HAP-1 (cell line): ENCODE results near the gene NID1.

Experiments used
- DNase-seq, 2 experiments: peaks; one replicate each; pipeline ENCODE4 v3.0.0-alpha.2; 2016 to 2020; ENCODE audit warnings: low spot score in 2 of 2
- H3K27me3 ChIP-seq: fragments of 250-450 bp; sonication (Bioruptor Pico); 2 replicates; pipeline ENCODE4 v1.5.1; 2020; ENCODE audit warnings: low read depth, mild to moderate bottlenecking, moderate library complexity
- H3K36me3 ChIP-seq: fragments of 250-450 bp; sonication (Bioruptor Pico); replicated peaks from 2 replicates; pipeline ENCODE4 v1.5.1; 2020; ENCODE audit warnings: mild to moderate bottlenecking
- H3K4me1 ChIP-seq: fragments of 250-450 bp; sonication (Bioruptor Pico); 2 replicates; pipeline ENCODE4 v1.5.1; 2020; ENCODE audit warnings: mild to moderate bottlenecking
- H3K4me3 ChIP-seq: fragments of 250-450 bp; sonication (Bioruptor Pico); 2 replicates; pipeline ENCODE4 v1.5.1; 2020; ENCODE audit warnings: mild to moderate bottlenecking, moderate library complexity
- H3K9me3 ChIP-seq: fragments of 250-450 bp; sonication (Bioruptor Pico); 2 replicates; pipeline ENCODE4 v1.5.1; 2020; ENCODE audit warnings: mild to moderate bottlenecking, moderate library complexity
- in situ Hi-C: fragments of 300-500 bp; cut with MboI; formaldehyde crosslinking; loops from 3 replicates; pipeline ENCODE4 v1.14.3; 2020; ENCODE audit warnings: low sequenced_read_pairs, inconsistent platforms, mixed read lengths

The NID1 gene, protein sequence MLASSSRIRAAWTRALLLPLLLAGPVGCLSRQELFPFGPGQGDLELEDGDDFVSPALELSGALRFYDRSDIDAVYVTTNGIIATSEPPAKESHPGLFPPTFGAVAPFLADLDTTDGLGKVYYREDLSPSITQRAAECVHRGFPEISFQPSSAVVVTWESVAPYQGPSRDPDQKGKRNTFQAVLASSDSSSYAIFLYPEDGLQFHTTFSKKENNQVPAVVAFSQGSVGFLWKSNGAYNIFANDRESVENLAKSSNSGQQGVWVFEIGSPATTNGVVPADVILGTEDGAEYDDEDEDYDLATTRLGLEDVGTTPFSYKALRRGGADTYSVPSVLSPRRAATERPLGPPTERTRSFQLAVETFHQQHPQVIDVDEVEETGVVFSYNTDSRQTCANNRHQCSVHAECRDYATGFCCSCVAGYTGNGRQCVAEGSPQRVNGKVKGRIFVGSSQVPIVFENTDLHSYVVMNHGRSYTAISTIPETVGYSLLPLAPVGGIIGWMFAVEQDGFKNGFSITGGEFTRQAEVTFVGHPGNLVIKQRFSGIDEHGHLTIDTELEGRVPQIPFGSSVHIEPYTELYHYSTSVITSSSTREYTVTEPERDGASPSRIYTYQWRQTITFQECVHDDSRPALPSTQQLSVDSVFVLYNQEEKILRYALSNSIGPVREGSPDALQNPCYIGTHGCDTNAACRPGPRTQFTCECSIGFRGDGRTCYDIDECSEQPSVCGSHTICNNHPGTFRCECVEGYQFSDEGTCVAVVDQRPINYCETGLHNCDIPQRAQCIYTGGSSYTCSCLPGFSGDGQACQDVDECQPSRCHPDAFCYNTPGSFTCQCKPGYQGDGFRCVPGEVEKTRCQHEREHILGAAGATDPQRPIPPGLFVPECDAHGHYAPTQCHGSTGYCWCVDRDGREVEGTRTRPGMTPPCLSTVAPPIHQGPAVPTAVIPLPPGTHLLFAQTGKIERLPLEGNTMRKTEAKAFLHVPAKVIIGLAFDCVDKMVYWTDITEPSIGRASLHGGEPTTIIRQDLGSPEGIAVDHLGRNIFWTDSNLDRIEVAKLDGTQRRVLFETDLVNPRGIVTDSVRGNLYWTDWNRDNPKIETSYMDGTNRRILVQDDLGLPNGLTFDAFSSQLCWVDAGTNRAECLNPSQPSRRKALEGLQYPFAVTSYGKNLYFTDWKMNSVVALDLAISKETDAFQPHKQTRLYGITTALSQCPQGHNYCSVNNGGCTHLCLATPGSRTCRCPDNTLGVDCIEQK

DNA sequence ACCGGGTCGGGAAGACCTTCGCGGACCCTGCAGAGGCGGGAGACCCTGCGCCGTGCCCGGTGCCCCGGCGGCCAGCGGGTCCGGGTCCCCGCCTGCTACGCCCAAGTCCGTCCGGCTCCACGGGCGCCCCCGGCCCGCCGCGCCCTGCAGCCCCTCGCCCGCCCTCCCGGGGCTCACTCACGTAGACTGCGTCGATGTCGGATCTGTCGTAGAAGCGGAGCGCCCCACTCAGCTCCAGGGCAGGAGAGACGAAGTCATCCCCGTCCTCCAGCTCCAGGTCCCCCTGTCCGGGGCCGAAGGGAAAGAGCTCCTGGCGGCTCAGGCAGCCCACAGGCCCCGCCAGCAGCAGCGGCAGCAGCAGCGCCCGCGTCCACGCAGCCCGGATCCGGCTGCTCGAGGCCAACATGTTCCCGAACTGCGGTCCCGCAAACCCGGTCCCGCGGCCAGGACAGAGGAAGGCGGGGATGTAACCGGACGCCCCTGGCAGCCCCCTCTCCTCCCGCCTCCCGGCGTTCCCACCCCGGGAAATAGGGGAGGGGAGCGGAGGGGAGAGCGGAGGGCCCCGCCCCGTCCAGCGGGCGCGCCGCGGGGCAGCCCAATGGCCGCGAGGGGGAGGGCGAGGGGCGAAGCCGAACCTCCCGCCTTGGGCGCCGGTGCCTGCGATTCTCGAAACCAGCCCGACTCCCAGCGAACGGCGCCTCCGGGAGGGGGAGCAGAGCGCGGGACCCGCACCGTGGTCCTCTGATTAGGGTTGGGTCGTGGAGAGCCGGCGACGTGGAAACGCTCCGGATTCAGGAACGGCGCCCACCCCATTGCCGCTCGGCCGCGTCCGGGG lies at the start of gene NID1:
TSS of gene NID1 (minus strand) at position 417 of the 835 bp plus-strand sequence. CDS start at position 406, 11 bp downstream.
- Histone ChIP-seq H3K4me1 (no peaks in the 10 kb centered on the region; the same call in 1 of the 2 replicates), H3K27me3 (no peaks in the 10 kb centered on the region), H3K9me3 (no peaks in the 10 kb centered on the region), H3K4me3 (peak within 1 kb of the TSS; percentile 85), H3K36me3 (no peaks in the 10 kb centered on the region)
- DNase-seq = peak; percentile 84 to 89
- in situ Hi-C loops = no loop called here

DNA sequence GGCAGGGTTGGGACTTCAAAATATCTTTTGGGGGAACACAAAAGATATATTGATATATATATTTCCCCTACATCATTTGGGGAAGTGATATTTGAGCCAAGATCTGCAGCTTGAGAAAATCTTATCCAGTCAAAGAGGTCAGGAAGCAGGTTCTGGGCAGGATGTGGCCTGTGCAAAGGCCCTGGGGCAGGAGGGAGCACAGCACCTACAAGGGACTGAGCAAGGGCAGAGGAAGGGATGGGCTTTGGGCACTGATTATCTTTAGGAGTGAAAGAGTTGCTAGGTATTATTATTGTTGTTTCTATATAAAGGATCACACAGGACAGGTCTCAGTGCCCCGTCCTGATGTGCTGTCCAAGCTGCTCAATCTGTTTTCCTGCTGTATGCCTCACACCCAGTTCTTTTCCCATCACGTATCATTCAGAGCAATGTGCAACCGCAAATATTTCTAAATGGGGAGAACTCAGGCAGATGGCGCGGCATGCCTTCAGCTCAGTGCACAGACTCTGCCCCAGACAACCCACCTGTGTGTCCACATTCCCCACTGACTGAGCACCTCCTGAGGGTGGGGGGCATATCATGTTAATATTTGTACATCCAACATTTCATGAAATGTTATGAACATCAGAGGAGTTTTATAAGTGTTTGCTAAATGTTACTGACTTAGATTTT lies 49.3 kb upstream of the NID1 start:
- H3K27me3 ChIP-seq = no peaks in the 10 kb centered on the region
- in situ Hi-C loops = loop anchor here (5.0 to 25.0 kb wide), 2 partner anchors 378 to 748 kb away; no protein-coding TSS in a partner anchor
- H3K4me3 ChIP-seq = no peak overlapping the region
- no peaks in the 10 kb centered on the region for H3K4me1 ChIP-seq
- no peak for DNase-seq
- no peaks in the 10 kb centered on the region for H3K9me3 ChIP-seq
- no peaks in the 10 kb centered on the region for H3K36me3 ChIP-seq

DNA sequence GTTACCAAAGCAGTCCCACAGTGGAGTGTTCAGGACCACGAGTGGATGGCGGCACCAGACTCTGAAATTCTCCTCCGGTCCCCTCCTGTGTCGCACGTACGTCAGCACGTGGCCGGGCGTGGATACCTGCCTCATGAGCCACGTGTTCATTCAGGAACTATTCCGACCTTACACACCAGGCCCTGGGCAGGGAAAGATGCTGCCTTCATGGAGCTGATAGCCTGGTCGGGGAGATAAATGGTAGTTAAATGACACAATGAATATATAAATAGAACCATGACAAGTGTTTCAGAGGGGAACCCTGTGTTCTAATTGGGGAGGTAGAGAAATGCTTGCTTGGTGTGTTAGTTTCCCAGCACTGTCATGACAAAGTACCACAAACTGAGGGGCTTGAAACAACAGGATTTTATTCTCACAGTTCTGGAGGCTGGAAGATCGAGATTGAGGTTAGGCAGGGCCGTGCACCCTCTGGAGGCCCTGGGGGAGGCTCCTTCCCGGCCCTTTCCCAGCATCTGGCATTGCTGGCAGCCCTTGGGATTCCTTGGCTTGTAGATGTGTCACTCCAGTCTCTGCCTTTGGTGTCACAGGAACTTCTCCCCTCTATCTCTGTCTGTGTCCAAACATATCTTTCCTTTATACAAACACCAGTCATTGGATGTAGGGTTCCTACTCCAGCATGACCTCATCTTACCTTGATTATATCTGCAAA lies 48.6 kb upstream of the NID1 start:
- Histone ChIP-seq H3K27me3 (no peaks in the 10 kb centered on the region), H3K4me1 (no peaks in the 10 kb centered on the region), H3K4me3 (no peak overlapping the region), H3K36me3 (no peaks in the 10 kb centered on the region), H3K9me3 (no peaks in the 10 kb centered on the region)
- in situ Hi-C loops = loop anchor here (5.0 to 25.0 kb wide), 2 partner anchors 379 to 749 kb away; no protein-coding TSS in a partner anchor
- DNase-seq = no peak

DNA sequence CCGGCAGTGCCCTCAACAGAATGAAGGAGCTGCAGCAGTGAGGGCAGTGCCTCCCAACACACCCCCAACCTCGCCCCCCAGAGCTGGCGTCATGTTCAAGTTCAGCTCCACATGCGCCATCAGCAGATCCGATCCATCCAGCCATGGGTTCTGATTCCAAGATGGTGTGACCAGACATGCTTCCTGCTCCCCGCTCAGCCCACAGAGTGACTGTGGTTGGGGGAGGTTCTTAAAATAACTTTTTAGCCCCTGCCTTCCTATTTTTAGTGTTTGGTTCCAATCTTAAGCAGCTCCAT lies 47.4 kb upstream of the NID1 start:
- H3K27me3 ChIP-seq = no peaks in the 10 kb centered on the region
- no peaks in the 10 kb centered on the region for H3K4me1 ChIP-seq
- no peak for DNase-seq
- no peaks in the 10 kb centered on the region for H3K9me3 ChIP-seq
- H3K4me3 ChIP-seq = no peak overlapping the region
- in situ Hi-C loops = loop anchor here (5.0 to 25.0 kb wide), 2 partner anchors 380 to 750 kb away; no protein-coding TSS in a partner anchor
- H3K36me3 ChIP-seq = no peaks in the 10 kb centered on the region

DNA sequence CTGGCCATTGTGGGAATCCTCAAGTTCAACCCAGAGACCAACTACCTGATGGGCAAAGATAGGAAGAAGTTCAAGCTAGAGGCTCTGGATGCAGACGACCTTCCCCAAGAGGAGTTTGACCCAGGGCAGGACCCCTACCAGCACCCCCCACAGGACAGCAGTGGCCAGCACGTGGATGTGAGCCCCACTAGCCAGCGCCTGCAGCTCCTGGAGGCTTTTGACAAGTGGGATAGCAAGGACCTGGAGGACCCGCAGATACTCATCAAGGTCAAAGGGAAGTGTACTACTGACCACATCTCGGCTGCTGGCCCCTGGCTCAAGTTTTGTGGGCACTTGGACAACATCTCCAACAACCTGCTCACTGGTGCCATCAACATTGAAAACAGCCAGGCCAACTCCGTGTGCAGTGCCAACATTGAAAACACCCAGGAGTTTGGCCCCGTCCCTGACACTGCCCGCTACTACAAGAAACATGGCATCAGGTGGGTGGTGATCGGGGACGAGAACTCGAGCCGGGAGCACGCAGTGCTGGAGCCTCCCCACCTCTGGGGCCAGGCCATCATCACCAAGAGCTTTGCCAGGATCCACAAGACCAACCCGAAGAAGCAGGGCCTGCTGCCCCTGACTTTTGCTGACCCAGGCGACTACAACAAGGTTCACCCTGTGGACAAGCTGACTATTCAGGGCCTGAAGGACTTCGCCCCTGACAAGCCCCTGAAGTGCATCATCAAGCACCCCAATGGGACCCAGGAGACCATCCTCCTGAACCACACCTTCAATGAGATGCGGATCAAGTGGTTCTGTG lies 46.8 kb upstream of the NID1 start:
- no peaks in the 10 kb centered on the region for H3K36me3 ChIP-seq
- in situ Hi-C loops = loop anchor here (5.0 to 25.0 kb wide), 2 partner anchors 381 to 751 kb away; no protein-coding TSS in a partner anchor
- no peak overlapping the region for H3K4me3 ChIP-seq
- H3K9me3 ChIP-seq = no peaks in the 10 kb centered on the region
- no peaks in the 10 kb centered on the region for H3K27me3 ChIP-seq
- no peak for DNase-seq
- no peaks in the 10 kb centered on the region for H3K4me1 ChIP-seq

DNA sequence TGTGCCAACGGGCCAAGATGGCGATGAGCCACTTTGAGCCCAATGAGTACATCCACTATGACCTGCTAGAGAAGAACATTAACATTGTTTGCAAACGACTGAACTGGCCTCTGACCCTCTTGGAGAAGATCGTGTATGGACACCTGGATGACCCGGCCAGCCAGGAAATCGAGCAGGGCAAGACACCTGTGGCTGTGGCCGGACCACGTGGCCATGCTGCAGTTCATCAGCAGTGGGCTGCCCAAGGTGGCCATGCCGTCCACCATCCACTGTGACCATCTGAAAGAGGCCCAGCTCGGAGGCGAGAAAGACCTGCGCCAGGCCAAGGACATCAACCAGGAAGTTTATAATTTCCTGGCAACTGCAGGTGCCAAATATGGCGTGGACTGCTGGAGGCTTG lies 45.2 kb upstream of the NID1 start:
- no peaks in the 10 kb centered on the region for H3K9me3 ChIP-seq
- no peaks in the 10 kb centered on the region for H3K36me3 ChIP-seq
- H3K27me3 ChIP-seq = no peaks in the 10 kb centered on the region
- in situ Hi-C loops = loop anchor here (5.0 to 25.0 kb wide), 2 partner anchors 382 to 752 kb away; no protein-coding TSS in a partner anchor
- no peaks in the 10 kb centered on the region for H3K4me1 ChIP-seq
- no peak overlapping the region for H3K4me3 ChIP-seq
- DNase-seq = no peak

DNA sequence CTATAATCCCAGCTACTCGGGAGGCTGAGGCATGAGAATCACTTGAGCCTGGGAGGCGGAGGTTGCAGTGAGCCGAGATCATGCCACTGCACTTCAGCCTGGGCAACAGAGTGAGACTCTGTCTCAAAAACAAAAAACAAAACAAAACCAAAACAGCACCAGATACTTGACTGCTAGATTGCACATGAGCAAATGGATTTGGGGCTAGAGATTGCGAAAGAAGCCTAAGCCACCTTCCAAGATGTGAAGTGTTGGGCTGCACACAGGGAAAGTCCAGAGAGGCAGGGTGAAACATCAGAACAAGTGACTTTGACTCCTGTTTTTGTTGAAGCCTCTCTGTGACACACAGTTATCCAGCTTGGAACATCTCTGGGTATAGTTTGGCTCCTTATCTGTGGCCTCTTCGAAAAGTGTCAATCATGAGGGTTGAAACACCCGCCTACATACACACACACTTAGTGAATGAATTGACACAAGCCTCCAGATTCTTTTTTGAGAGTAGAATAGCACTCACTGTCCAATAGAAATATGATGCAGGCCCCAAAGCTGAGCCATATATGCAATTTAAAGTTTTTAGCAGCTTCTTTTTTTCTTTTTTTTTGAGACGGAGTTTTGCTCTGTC lies 43.2 kb upstream of the NID1 start:
- no peaks in the 10 kb centered on the region for H3K4me1 ChIP-seq
- H3K36me3 ChIP-seq = no peaks in the 10 kb centered on the region
- H3K9me3 ChIP-seq = no peaks in the 10 kb centered on the region
- no peak for DNase-seq
- H3K4me3 ChIP-seq = no peak overlapping the region
- in situ Hi-C loops = loop anchor here (10.0 to 25.0 kb wide), 2 partner anchors 427 to 754 kb away; no protein-coding TSS in a partner anchor
- no peaks in the 10 kb centered on the region for H3K27me3 ChIP-seq

DNA sequence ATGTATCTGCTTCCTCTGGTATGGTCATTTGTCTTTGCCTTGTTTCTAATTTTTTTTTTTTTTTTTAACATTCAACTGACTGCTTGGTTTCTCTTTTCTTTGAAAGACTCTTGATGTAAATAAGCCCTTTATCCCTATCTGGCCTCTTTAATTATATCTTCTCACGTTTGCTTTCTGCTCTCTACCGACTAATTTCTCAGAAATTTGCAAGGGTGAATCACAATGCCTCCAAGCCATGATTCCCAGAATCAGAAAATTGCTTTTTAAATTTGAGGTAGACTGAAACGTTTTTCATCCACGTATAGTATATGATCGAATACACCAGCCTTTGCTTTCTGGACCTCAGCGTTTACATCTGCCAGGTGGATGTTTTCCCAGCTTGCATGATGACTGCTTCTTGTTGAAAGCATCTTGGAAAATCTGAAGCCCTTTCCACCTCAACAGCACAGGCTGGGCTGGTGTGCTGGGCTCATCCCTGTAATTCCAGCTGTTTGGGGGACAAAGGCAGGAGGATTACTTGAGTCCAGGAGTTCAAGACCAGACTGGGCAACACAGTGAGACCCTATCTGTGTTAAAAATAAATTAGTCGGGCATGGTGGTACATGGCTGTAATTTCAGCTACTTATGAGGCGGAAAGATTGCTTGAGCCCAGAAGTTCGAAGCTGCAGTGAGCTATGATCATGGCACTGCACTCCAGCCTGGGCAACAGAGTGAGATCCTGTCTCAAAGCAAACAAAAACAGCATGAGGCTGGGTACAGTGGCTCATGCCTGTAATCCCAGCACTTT lies 42.4 kb upstream of the NID1 start:
- no peaks in the 10 kb centered on the region for H3K4me1 ChIP-seq
- no peaks in the 10 kb centered on the region for H3K27me3 ChIP-seq
- in situ Hi-C loops = loop anchor here (10.0 to 25.0 kb wide), 2 partner anchors 427 to 755 kb away; no protein-coding TSS in a partner anchor
- H3K9me3 ChIP-seq = no peaks in the 10 kb centered on the region
- no peak overlapping the region for H3K4me3 ChIP-seq
- no peak for DNase-seq
- H3K36me3 ChIP-seq = no peaks in the 10 kb centered on the region

DNA sequence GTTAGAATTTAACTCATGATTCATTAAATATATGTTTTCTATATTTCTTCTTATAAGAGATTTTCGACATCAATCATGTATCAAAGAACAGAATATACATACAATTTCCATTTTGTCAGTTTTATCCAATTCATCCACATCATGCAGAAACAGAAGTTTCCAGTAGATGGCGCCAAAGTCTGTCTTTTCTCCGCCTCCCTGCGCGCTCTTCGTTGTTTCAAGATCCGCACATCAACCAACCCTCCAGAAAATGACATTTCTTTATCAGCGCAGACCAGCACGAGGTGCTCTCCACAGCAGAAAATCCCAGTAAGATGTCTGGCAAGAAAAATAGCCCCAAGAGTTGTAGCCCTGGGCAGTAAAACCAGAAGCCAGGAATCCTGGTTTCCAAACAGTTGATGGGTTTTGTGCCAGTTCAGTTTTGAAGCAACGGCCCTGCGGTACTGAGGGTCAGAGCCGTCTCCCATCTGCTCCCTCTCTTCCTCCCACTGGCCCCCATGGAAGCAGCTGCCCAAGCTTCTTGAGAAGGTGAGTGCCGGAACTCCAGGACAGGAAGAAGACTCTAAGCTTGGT lies 38.8 kb upstream of the NID1 start:
- H3K9me3 ChIP-seq = no peaks in the 10 kb centered on the region
- DNase-seq = peak; percentile 66 to 74
- in situ Hi-C loops = loop anchor here (10.0 to 25.0 kb wide), 2 partner anchors 431 to 759 kb away; no protein-coding TSS in a partner anchor

DNA sequence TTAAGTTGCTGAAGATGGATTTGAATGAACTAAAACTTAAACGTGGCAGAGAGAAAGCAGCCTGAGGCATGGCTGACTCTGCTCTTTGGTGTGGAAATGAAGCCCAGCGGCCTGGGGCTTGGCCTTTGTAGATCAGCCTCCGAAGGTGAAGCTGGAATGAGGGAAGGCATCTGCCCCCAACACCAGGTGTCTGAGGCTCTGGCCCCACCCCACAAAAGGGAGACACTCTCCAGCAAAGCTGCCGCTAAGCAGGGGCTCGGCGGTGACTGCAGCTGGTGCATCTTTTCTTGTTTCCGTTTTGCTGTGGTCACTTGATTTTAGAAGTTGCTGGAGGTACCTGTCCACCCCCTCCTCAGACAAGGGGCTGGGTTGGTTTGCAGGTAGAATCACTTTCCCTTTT lies 38.2 kb upstream of the NID1 start:
- H3K4me3 ChIP-seq = no peak overlapping the region
- no peak for DNase-seq
- H3K4me1 ChIP-seq = no peaks in the 10 kb centered on the region
- H3K9me3 ChIP-seq = no peaks in the 10 kb centered on the region
- peaks cover 2% of the 10 kb centered on the region; the same call in 1 of the 2 replicates for H3K27me3 ChIP-seq
- in situ Hi-C loops = loop anchor here (10.0 to 25.0 kb wide), 2 partner anchors 432 to 759 kb away; no protein-coding TSS in a partner anchor
- no peaks in the 10 kb centered on the region for H3K36me3 ChIP-seq

More for the DNA sequence above, 38.8 kb upstream of the NID1 start:
- H3K4me3 ChIP-seq = no peak overlapping the region
- H3K36me3 ChIP-seq = no peaks in the 10 kb centered on the region
- H3K27me3 ChIP-seq = no peaks in the 10 kb centered on the region
- no peaks in the 10 kb centered on the region for H3K4me1 ChIP-seq
